GM12878 (cell line): ENCODE results near the gene LMO7. TPM values are rescaled to one million over a fixed set of nuclear protein-coding genes. Genes with fewer than 3 reads are reported as not detected.
A peak's percentile ranks its signal among the peaks of the same experiment; 100 is the strongest.

Experiments
- BMI1 ChIP-seq: fragments of 450-650 bp; IDR thresholded peaks from 2 replicates; pipeline ENCODE4 v1.6.1; 2016; ENCODE audit warnings: mild to moderate bottlenecking, moderate library complexity, borderline replicate concordance
- IKZF1 ChIP-seq: fragments of 450-650 bp; conservative IDR thresholded peaks from 2 replicates; pipeline ENCODE4 v1.6.1; 2017; ENCODE audit warnings: antibody characterized with exemption, mild to moderate bottlenecking
- IKZF2 ChIP-seq, 2 experiments: fragments of 450-650 bp; IDR thresholded peaks; 2 replicates each; pipeline ENCODE4 v1.6.1; 2017; ENCODE audit warnings: mild to moderate bottlenecking in 2 of 2, moderate library complexity in 2 of 2
- JUNB ChIP-seq: IDR thresholded peaks from 2 replicates; pipeline ENCODE4 v1.6.1; 2016; ENCODE audit warnings: antibody characterized with exemption, mild to moderate bottlenecking
- MEF2B ChIP-seq: fragments of 450-650 bp; IDR thresholded peaks from 2 replicates; pipeline ENCODE4 v1.6.1; 2018; ENCODE audit warnings: mild to moderate bottlenecking, moderate library complexity; ENCODE audit not compliant: partially characterized antibody, poor library complexity, severe bottlenecking
- POLR2AphosphoS2 ChIP-seq: IDR thresholded peaks from 2 replicates; pipeline ENCODE4 v1.6.1; 2011; ENCODE audit warnings: low read depth, mild to moderate bottlenecking, low read length, improper control_type of control experiment, moderate library complexity
- RCOR1 ChIP-seq: conservative IDR thresholded peaks from 2 replicates; pipeline ENCODE4 v1.6.1; 2012; ENCODE audit warnings: low read depth, low read length, improper control_type of control experiment
- SIX5 ChIP-seq: IDR thresholded peaks from 2 replicates; pipeline ENCODE4 v1.6.1; 2011; ENCODE audit warnings: mild to moderate bottlenecking, low read depth, low read length, moderate library complexity; ENCODE audit not compliant: severe bottlenecking
- SRF ChIP-seq, 2 experiments: IDR thresholded peaks; 2 replicates each; pipeline ENCODE4 v1.6.1; 2011; ENCODE audit warnings: low read depth in 2 of 2, low read length in 2 of 2, mild to moderate bottlenecking in 1 of 2, moderate library complexity in 1 of 2
- YBX1 ChIP-seq: fragments of 450-650 bp; IDR thresholded peaks from 2 replicates; pipeline ENCODE4 v1.6.1; 2016; ENCODE audit warnings: antibody characterized with exemption
- YY1 ChIP-seq: IDR thresholded peaks from 2 replicates; pipeline ENCODE4 v1.6.1; 2011; ENCODE audit warnings: low read depth, mild to moderate bottlenecking, low read length
- polyA plus RNA-seq, 11 experiments: library from polyadenylated mRNA; depleted of rRNA in 4 of 11; unstranded in 6 of 11; stranded (reverse) in 5 of 11; fragments of >200 nt; fragmentation: Nextera tagmentation in 4 of 11; fragmentation: Illumina TruSeq in 1 of 11; extraction: Ambion mirVana in 4 of 11; extraction: Trizol in 1 of 11; gene quantifications; 1 replicate in 1 of 11; 2 replicates in 10 of 11; pipeline versions ENCODE4 v1.2.1 to v1.2.3, GENCODE V29; 2011 to 2016; ENCODE audit warnings: inconsistent platforms in 2 of 11, missing spikeins in 2 of 11, low read depth in 1 of 11
- total RNA-seq, 4 experiments: library from RNA; depleted of rRNA in 3 of 4; stranded (reverse); fragments of >200 nt in 3 of 4; fragmentation: Illumina TruSeq in 1 of 4; extraction: Trizol in 1 of 4; gene quantifications; 2 replicates each; pipeline versions ENCODE4 v1.2.1 to v1.2.3, GENCODE V29; 2013 to 2021
- TF ChIP-seq, protein P1 (sequence below): IDR thresholded peaks from 2 replicates; pipeline ENCODE4 v1.6.1; 2011; ENCODE audit warnings: borderline replicate concordance, low read depth, mild to moderate bottlenecking, moderate library complexity, low read length; ENCODE audit not compliant: insufficient read depth, poor library complexity, severe bottlenecking
- TF ChIP-seq, protein P2 (sequence below): IDR thresholded peaks from 2 replicates; pipeline ENCODE4 v1.6.1; 2011; ENCODE audit warnings: mild to moderate bottlenecking, low read depth, low read length, moderate library complexity; ENCODE audit not compliant: insufficient replicate concordance
- TF ChIP-seq, protein P3 (sequence below): fragments of 450-650 bp; formaldehyde crosslinking; IDR thresholded peaks from 2 replicates; pipeline ENCODE4 v1.5.0; 2022; ENCODE audit warnings: mild to moderate bottlenecking, missing genetic modification characterization
- TF ChIP-seq, protein P4 (sequence below): IDR thresholded peaks from 2 replicates; pipeline ENCODE4 v1.6.1; 2011; ENCODE audit warnings: borderline replicate concordance, low read depth, mild to moderate bottlenecking, moderate library complexity, mixed read lengths, low read length; ENCODE audit not compliant: insufficient read depth; ENCODE audit errors: extremely low read length
- TF ChIP-seq, protein P5 (sequence below): IDR thresholded peaks from 2 replicates; pipeline ENCODE4 v1.6.1; 2012; ENCODE audit warnings: low read length, inconsistent platforms
- TF ChIP-seq, protein P6 (sequence below): IDR thresholded peaks from 2 replicates; pipeline ENCODE4 v1.6.1; 2011; ENCODE audit warnings: low read depth, mild to moderate bottlenecking, low read length, moderate library complexity, borderline replicate concordance; ENCODE audit errors: extremely low read depth
- TF ChIP-seq, protein P7 (sequence below): fragments of 450-650 bp; IDR thresholded peaks from 2 replicates; pipeline ENCODE4 v1.6.1; 2014; ENCODE audit warnings: mild to moderate bottlenecking

LMO7 gene
- total and polyA plus RNA-seq, 10 of the 15 experiments (the other 5 are each of a cell fraction or from before 2014, with no cell fraction given) = 8.5 to 67.8 (median 36.8) TPM

DNA sequence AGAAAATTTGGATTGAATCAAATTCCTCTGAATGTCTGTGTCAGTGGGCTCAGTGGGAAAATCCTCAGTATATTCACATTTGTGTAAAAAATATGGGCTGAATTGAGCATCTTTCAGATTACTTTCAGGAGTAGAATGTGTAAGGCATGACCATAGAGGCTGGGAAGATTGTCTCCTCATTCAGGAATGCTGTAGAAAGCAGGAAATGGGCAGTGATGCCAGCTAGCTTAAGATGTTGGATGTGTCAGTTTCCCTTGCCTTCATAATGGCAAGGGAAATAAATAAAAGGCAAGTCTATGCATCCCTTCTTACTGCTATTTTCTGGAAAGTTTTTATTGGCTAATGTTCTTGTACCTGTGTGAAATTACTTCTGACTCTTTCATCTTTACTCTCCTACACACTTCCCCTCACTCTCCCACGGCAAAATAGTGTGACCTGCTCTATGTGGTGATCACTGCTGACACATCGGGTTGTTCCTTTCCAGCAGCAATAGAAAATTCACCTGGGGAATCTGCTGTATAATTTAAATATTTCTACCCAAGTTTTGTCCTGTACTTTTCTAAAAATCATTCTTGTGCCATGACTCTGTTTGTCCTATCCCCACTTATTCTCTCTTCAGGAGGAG is 103.2 kb downstream of the LMO7 start (continued):
- TF ChIP-seq, protein P1, sequence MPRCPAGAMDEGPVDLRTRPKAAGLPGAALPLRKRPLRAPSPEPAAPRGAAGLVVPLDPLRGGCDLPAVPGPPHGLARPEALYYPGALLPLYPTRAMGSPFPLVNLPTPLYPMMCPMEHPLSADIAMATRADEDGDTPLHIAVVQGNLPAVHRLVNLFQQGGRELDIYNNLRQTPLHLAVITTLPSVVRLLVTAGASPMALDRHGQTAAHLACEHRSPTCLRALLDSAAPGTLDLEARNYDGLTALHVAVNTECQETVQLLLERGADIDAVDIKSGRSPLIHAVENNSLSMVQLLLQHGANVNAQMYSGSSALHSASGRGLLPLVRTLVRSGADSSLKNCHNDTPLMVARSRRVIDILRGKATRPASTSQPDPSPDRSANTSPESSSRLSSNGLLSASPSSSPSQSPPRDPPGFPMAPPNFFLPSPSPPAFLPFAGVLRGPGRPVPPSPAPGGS = peak; percentile 36
- TF ChIP-seq, protein P2, sequence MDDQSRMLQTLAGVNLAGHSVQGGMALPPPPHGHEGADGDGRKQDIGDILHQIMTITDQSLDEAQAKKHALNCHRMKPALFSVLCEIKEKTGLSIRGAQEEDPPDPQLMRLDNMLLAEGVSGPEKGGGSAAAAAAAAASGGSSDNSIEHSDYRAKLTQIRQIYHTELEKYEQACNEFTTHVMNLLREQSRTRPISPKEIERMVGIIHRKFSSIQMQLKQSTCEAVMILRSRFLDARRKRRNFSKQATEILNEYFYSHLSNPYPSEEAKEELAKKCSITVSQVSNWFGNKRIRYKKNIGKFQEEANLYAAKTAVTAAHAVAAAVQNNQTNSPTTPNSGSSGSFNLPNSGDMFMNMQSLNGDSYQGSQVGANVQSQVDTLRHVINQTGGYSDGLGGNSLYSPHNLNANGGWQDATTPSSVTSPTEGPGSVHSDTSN = no peak
- TF ChIP-seq YY1 (no peak), IKZF2 (IDR thresholded peaks at IDR 0.05) (peak; percentile 17 to 34; a peak in 2 of 4 replicates), IKZF1 (peak; percentile 11; the same call in 1 of the 2 replicates), MEF2B (no peak), RCOR1 (no peak), YBX1 (no peak), BMI1 (no peak), SIX5 (no peak), POLR2AphosphoS2 (no peak), SRF (IDR thresholded peaks at IDR 0.05; ENCODE audit: low read depth in 2 of 2, low read length in 2 of 2) (no peak), JUNB (peak; percentile 6; the same call in 1 of the 2 replicates)
- TF ChIP-seq, protein P3, sequence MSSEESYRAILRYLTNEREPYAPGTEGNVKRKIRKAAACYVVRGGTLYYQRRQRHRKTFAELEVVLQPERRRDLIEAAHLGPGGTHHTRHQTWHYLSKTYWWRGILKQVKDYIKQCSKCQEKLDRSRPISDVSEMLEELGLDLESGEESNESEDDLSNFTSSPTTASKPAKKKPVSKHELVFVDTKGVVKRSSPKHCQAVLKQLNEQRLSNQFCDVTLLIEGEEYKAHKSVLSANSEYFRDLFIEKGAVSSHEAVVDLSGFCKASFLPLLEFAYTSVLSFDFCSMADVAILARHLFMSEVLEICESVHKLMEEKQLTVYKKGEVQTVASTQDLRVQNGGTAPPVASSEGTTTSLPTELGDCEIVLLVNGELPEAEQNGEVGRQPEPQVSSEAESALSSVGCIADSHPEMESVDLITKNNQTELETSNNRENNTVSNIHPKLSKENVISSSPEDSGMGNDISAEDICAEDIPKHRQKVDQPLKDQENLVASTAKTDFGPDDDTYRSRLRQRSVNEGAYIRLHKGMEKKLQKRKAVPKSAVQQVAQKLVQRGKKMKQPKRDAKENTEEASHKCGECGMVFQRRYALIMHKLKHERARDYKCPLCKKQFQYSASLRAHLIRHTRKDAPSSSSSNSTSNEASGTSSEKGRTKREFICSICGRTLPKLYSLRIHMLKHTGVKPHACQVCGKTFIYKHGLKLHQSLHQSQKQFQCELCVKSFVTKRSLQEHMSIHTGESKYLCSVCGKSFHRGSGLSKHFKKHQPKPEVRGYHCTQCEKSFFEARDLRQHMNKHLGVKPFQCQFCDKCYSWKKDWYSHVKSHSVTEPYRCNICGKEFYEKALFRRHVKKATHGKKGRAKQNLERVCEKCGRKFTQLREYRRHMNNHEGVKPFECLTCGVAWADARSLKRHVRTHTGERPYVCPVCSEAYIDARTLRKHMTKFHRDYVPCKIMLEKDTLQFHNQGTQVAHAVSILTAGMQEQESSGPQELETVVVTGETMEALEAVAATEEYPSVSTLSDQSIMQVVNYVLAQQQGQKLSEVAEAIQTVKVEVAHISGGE (CRISPR knock-in tag) = no peak
- TF ChIP-seq, protein P4, sequence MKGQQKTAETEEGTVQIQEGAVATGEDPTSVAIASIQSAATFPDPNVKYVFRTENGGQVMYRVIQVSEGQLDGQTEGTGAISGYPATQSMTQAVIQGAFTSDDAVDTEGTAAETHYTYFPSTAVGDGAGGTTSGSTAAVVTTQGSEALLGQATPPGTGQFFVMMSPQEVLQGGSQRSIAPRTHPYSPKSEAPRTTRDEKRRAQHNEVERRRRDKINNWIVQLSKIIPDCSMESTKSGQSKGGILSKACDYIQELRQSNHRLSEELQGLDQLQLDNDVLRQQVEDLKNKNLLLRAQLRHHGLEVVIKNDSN = no peak
- TF ChIP-seq, protein P5, sequence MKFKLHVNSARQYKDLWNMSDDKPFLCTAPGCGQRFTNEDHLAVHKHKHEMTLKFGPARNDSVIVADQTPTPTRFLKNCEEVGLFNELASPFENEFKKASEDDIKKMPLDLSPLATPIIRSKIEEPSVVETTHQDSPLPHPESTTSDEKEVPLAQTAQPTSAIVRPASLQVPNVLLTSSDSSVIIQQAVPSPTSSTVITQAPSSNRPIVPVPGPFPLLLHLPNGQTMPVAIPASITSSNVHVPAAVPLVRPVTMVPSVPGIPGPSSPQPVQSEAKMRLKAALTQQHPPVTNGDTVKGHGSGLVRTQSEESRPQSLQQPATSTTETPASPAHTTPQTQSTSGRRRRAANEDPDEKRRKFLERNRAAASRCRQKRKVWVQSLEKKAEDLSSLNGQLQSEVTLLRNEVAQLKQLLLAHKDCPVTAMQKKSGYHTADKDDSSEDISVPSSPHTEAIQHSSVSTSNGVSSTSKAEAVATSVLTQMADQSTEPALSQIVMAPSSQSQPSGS = peak; percentile 38; the same call in 1 of the 2 replicates
- TF ChIP-seq, protein P6, sequence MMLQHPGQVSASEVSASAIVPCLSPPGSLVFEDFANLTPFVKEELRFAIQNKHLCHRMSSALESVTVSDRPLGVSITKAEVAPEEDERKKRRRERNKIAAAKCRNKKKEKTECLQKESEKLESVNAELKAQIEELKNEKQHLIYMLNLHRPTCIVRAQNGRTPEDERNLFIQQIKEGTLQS = no peak
- TF ChIP-seq, protein P7, sequence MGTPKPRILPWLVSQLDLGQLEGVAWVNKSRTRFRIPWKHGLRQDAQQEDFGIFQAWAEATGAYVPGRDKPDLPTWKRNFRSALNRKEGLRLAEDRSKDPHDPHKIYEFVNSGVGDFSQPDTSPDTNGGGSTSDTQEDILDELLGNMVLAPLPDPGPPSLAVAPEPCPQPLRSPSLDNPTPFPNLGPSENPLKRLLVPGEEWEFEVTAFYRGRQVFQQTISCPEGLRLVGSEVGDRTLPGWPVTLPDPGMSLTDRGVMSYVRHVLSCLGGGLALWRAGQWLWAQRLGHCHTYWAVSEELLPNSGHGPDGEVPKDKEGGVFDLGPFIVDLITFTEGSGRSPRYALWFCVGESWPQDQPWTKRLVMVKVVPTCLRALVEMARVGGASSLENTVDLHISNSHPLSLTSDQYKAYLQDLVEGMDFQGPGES = no peak
